Osteoblast (primary cell): ENCODE results near the gene HSPB9. TPM values are rescaled to one million over a fixed set of nuclear protein-coding genes. Genes with fewer than 3 reads are reported as not detected.
"Not testable (repeated sequence)": the region's sequence is repeated elsewhere in the genome, so short reads cannot be mapped to it uniquely, and the experiment has no call there.

Source experiments
- DNase-seq: peaks from one replicate; pipeline ENCODE4 v3.0.0; 2011; ENCODE audit warnings: low spot score, mixed read lengths; ENCODE audit not compliant: insufficient read length; ENCODE audit errors: missing footprints
- H2AFZ ChIP-seq: 2 replicates; pipeline ENCODE4 v1.6.0; 2011; ENCODE audit warnings: mild to moderate bottlenecking, low read length
- H3K27ac ChIP-seq: 2 replicates; pipeline ENCODE4 v1.5.1; 2011; ENCODE audit warnings: mild to moderate bottlenecking, low read depth, low read length, moderate library complexity
- H3K27me3 ChIP-seq: 2 replicates; pipeline ENCODE4 v1.6.0; 2012; ENCODE audit warnings: mild to moderate bottlenecking, control low read depth, inconsistent platforms, low read length, moderate library complexity; ENCODE audit not compliant: insufficient read depth
- H3K36me3 ChIP-seq: 2 replicates; pipeline ENCODE4 v1.5.1; 2011; ENCODE audit warnings: mild to moderate bottlenecking, low read length, control low read depth, moderate library complexity; ENCODE audit not compliant: insufficient read depth
- H3K4me1 ChIP-seq: 2 replicates; pipeline ENCODE4 v1.5.1; 2011; ENCODE audit warnings: mild to moderate bottlenecking, low read length, control low read depth, moderate library complexity; ENCODE audit not compliant: insufficient read depth
- H3K4me2 ChIP-seq: 2 replicates; pipeline ENCODE4 v1.6.0; 2011; ENCODE audit warnings: mild to moderate bottlenecking, low read length; ENCODE audit not compliant: insufficient read depth
- H3K4me3 ChIP-seq: fragments of 200-600 bp; sonication (generic); 3 replicates; pipeline ENCODE4 v1.5.1; 2012; ENCODE audit warnings: mild to moderate bottlenecking, low read length, inconsistent platforms; ENCODE audit not compliant: insufficient read depth
- H3K79me2 ChIP-seq: 2 replicates; pipeline ENCODE4 v1.6.0; 2012; ENCODE audit warnings: mild to moderate bottlenecking, low read length, control low read depth, inconsistent platforms; ENCODE audit not compliant: insufficient read depth
- H3K9me3 ChIP-seq: 2 replicates; pipeline ENCODE4 v1.5.1; 2011; ENCODE audit warnings: low read depth, low read length, control low read depth
- H4K20me1 ChIP-seq: 2 replicates; pipeline ENCODE4 v1.6.0; 2012; ENCODE audit warnings: mild to moderate bottlenecking, low read length, control low read depth; ENCODE audit not compliant: insufficient read depth
- CTCF ChIP-seq: IDR thresholded peaks from 2 replicates; pipeline ENCODE4 v1.5.1; 2011; ENCODE audit warnings: mild to moderate bottlenecking, low read depth, low read length, moderate library complexity; ENCODE audit errors: extremely low read depth
- total RNA-seq: library from RNA; depleted of rRNA; stranded (reverse); fragments of >200 nt; gene quantifications from 2 replicates; pipeline ENCODE4 v1.2.3, GENCODE V29; 2012

HSPB9 gene
- total RNA-seq, 1 donor: not detected

GRCh38 chr17:42141382-42141781 is 18.8 kb downstream of the HSPB9 start:
- Histone ChIP-seq H3K9me3 (no peaks in the 10 kb centered on the region), H2AFZ (no peak overlapping the region), H3K27me3 (no peaks in the 10 kb centered on the region), H3K27ac (peak overlapping the region; percentile 71), H3K4me3 (no peak overlapping the region), H3K36me3 (peaks cover 13% of the 10 kb centered on the region), H3K4me2 (peak overlapping the region; percentile 72), H3K79me2 (peaks cover 78% of the 10 kb centered on the region), H3K4me1 (peaks cover 29% of the 10 kb centered on the region), H4K20me1 (peaks cover 54% of the 10 kb centered on the region)
- no peak for DNase-seq
- no peak for TF ChIP-seq CTCF

DNA sequence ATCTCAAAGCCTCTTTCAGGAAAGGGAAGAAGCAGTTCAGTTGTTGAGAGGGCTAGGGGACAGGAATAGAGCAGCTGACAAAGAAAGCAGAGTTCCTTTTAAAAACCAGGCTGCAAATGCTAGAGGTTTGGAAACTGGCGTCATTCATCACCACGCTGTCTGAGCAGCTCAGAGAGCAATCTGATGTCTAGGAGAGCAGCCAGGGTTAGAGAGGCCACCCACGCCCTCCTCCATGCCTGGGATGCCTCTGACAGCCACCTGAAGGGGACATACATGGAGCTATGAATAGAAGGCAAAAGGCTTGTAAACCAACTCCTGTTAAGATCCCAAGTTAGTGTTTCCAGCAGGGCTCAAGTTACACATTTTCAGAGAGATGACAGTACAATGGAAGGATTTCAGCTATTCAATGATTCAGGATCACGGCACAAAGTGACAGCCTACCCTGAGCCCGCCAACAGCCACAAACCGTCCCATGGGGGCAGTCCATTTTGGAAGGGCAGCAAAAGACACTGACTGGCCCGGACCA is 19.8 kb downstream of the HSPB9 start:
- peaks cover 55% of the 10 kb centered on the region for H4K20me1 ChIP-seq
- no peaks in the 10 kb centered on the region for H3K9me3 ChIP-seq
- H3K4me3 ChIP-seq: peak overlapping the region; percentile 30
- H3K36me3 ChIP-seq: peaks cover 16% of the 10 kb centered on the region
- peaks cover 29% of the 10 kb centered on the region for H3K4me1 ChIP-seq
- TF ChIP-seq CTCF: no peak
- peak overlapping the region; percentile 72 for H3K4me2 ChIP-seq
- peaks cover 77% of the 10 kb centered on the region for H3K79me2 ChIP-seq
- H3K27me3 ChIP-seq: no peaks in the 10 kb centered on the region
- H2AFZ ChIP-seq: no peak overlapping the region
- peak overlapping the region; percentile 71 for H3K27ac ChIP-seq
- peak; percentile 92 for DNase-seq

GRCh38 chr17:42143138-42143537 is 20.5 kb downstream of the HSPB9 start:
- Histone ChIP-seq H3K4me2 (peak overlapping the region; percentile 72), H3K27ac (peak overlapping the region; percentile 71), H4K20me1 (peaks cover 52% of the 10 kb centered on the region), H3K36me3 (peaks cover 20% of the 10 kb centered on the region), H3K4me1 (peaks cover 29% of the 10 kb centered on the region), H3K79me2 (peaks cover 76% of the 10 kb centered on the region)
- not testable (repeated sequence) for H3K27me3 ChIP-seq, H2AFZ ChIP-seq, H3K9me3 ChIP-seq, H3K4me3 ChIP-seq
- peak; percentile 32 for DNase-seq

- TF ChIP-seq CTCF: no peak
- peaks cover 45% of the 10 kb centered on the region for H4K20me1 ChIP-seq
- no peak overlapping the region for H3K4me2 ChIP-seq
- H3K9me3 ChIP-seq: no peaks in the 10 kb centered on the region
- peaks cover 18% of the 10 kb centered on the region for H3K4me1 ChIP-seq
- no peak for DNase-seq
- H3K79me2 ChIP-seq: peaks cover 78% of the 10 kb centered on the region
- H3K27me3 ChIP-seq: no peaks in the 10 kb centered on the region
- H3K4me3 ChIP-seq: no peak overlapping the region
- no peak overlapping the region for H2AFZ ChIP-seq
- H3K36me3 ChIP-seq: peaks cover 33% of the 10 kb centered on the region
- no peak overlapping the region for H3K27ac ChIP-seq
These were observed 24.5 kb downstream of the HSPB9 start for GRCh38 chr17:42146911-42147607.
